Nephron (organoid): ENCODE data around the gene MRAS.

Source experiments
- H3K27ac Mint-ChIP-seq, 3 experiments: 2 replicates each; pipeline ENCODE4 v1.8.0; 2020; ENCODE audit warnings: mixed read lengths in 3 of 3, mild to moderate bottlenecking in 2 of 3, moderate library complexity in 1 of 3
- H3K27me3 Mint-ChIP-seq: 2 replicates; pipeline ENCODE4 v1.8.0; 2021; ENCODE audit warnings: low read depth, mild to moderate bottlenecking, moderate library complexity, mixed read lengths
- H3K36me3 Mint-ChIP-seq: 2 replicates; pipeline ENCODE4 v1.8.0; 2020; ENCODE audit warnings: low read depth, mixed read lengths
- H3K4me1 Mint-ChIP-seq: 2 replicates; pipeline ENCODE4 v1.8.0; 2020; ENCODE audit warnings: mixed read lengths
- H3K4me3 Mint-ChIP-seq, 3 experiments: 2 replicates each; pipeline ENCODE4 v1.8.0; 2020; ENCODE audit warnings: mild to moderate bottlenecking in 3 of 3, mixed read lengths in 3 of 3, moderate library complexity in 2 of 3
- H3K9me3 Mint-ChIP-seq: 2 replicates; pipeline ENCODE4 v1.8.0; 2020; ENCODE audit warnings: mixed read lengths
- TF ChIP-seq, protein P1 (sequence below), 3 experiments: fragments of 200-600 bp; sonication (generic); IDR thresholded peaks; one replicate each; pipeline ENCODE4 v1.5.0; 2021; ENCODE audit warnings: antibody characterized with exemption in 3 of 3; ENCODE audit not compliant: unreplicated experiment in 3 of 3

The MRAS gene

DNA sequence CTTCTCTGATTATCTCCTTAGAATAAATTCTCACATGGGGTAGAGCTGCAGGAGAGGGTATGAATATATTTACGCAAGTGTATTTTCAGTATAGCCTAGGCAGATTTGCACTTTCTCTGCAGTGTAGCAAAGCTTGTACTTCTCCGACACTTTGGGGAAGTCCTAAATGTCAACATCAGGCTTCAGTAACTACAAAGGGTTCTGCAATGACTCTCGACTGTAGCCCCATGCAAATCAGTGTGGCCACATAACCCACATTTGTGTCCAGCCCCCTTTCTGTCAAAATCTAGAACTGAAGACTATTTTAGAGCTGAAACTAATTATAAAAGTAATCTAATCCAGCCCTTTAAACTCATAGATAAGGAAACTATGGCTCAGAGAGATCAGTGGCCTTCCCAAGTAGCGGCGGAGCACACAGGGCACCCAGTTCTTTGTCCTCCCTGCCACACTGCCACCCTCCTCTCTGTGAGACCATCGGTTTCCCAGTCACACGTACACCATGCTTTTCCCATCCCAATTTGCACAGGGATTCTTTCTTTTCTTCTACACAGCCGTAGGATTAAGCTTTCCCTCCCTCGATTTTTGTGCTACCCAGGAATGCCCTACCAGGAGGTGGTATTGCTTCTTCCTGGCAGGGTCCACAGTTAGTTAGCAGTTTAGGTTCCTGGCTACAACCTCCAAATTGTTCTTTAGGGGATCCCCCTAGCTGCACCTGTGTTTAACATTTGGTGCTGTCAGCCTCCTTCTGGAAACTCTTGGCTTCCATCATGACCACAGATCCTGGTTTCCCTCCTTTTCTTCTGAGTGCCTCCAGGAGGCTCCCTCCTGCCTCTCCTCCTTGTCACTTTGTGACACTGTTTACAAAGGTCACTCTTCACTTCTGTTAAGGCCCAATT lies 22.9 kb downstream of the MRAS start:
- TF ChIP-seq, protein P1, sequence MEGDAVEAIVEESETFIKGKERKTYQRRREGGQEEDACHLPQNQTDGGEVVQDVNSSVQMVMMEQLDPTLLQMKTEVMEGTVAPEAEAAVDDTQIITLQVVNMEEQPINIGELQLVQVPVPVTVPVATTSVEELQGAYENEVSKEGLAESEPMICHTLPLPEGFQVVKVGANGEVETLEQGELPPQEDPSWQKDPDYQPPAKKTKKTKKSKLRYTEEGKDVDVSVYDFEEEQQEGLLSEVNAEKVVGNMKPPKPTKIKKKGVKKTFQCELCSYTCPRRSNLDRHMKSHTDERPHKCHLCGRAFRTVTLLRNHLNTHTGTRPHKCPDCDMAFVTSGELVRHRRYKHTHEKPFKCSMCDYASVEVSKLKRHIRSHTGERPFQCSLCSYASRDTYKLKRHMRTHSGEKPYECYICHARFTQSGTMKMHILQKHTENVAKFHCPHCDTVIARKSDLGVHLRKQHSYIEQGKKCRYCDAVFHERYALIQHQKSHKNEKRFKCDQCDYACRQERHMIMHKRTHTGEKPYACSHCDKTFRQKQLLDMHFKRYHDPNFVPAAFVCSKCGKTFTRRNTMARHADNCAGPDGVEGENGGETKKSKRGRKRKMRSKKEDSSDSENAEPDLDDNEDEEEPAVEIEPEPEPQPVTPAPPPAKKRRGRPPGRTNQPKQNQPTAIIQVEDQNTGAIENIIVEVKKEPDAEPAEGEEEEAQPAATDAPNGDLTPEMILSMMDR (IDR thresholded peaks at IDR 0.05; ENCODE audit: unreplicated experiment in 3 of 3): no peak
- Mint-ChIP-seq H3K27ac (no peak overlapping the region), H3K27me3 (no peaks in the 10 kb centered on the region), H3K9me3 (no peaks in the 10 kb centered on the region), H3K36me3 (peaks cover 29% of the 10 kb centered on the region), H3K4me3 (no peak overlapping the region), H3K4me1 (peaks cover 38% of the 10 kb centered on the region)

DNA sequence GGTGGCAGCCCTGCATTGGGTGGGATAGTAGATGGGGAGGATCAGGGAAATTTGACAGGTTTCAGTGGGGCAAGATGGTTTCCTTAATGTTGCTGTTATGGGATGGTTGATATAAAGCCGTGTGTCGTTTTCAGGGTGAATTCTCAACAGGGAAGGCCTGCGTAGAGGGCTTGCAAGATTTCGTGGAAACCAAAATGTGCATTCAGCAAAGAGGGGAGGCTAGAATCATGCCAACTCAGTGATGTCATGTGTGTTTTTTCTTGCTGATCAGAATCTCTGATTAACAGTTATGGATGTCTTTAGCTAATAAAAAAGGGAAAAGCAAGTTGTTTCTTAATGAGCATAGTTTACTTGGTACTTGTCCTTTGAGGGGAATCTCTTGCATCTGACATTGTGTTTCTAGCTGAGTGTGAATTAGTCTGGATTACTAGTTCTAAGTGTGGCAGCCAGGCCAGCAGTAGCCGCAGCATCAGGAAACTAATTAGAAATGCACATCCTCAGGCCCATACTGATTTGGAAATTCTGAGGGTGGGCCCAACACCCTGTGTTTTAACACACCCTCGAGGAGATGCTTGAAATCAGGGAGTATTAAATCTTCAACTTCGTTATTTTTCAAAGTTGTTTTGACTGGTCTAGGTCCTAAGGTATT lies 24.8 kb downstream of the MRAS start:
- Mint-ChIP-seq H3K4me1 (peaks cover 25% of the 10 kb centered on the region), H3K4me3 (no peak overlapping the region), H3K9me3 (no peaks in the 10 kb centered on the region), H3K27ac (no peak overlapping the region), H3K27me3 (no peaks in the 10 kb centered on the region), H3K36me3 (peaks cover 30% of the 10 kb centered on the region)
- TF ChIP-seq, protein P1 (IDR thresholded peaks at IDR 0.05; ENCODE audit: unreplicated experiment in 3 of 3): no peak

DNA sequence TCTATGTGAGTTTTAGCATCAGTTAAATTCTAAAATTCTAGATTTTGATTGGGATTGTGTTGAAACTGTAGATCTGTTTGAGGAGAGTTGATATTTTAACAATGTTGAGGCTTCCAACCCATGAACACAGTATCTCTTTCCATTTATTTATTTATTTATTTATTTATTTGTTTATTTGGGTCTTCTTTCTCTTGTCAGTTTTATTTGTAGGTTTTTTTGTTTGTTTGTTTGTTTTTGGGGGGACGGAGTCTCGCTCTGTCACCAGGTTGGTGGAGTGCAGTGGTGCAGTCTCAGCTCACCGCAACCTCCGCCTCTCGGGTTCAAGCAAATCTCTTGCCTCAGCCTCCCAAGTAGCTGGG lies 25.3 kb downstream of the MRAS start:
- Mint-ChIP-seq H3K27me3 (no peaks in the 10 kb centered on the region), H3K9me3 (no peaks in the 10 kb centered on the region), H3K36me3 (peaks cover 34% of the 10 kb centered on the region), H3K27ac (no peak overlapping the region), H3K4me3 (no peak overlapping the region), H3K4me1 (peaks cover 29% of the 10 kb centered on the region)
- TF ChIP-seq, protein P1 (IDR thresholded peaks at IDR 0.05; ENCODE audit: unreplicated experiment in 3 of 3): no peak

DNA sequence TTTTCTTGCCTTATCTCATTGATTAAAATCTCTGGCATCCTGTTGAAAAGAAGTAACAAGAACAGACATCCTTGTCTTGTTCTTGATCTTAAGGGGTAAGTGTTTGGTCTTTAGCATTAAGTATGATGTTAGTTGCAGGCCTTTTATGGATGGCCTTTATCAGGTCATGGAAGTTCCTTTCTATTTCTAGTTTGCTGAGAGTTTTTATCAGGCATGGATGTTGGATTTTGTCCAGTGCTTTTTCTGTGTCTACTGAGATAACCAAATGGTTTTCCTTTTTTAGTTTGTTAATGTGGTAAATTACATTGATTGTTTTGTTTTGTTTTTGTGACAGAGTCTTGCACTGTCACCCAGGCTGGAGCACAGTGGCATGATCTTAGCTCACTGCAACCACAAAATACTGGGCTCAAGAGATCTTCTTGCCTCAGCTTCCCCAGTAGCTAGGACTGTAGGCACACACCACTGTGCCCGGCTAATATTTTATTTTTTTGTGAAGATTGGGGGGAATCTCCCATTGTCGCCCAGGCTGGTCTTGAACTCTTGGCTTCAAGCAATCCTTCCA lies 26.3 kb downstream of the MRAS start:
- TF ChIP-seq, protein P1 (IDR thresholded peaks at IDR 0.05; ENCODE audit: unreplicated experiment in 3 of 3): no peak
- Mint-ChIP-seq H3K4me3 (no peak overlapping the region), H3K27ac (no peak overlapping the region), H3K4me1 (peaks cover 23% of the 10 kb centered on the region), H3K9me3 (no peaks in the 10 kb centered on the region), H3K36me3 (peaks cover 41% of the 10 kb centered on the region), H3K27me3 (no peaks in the 10 kb centered on the region)

DNA sequence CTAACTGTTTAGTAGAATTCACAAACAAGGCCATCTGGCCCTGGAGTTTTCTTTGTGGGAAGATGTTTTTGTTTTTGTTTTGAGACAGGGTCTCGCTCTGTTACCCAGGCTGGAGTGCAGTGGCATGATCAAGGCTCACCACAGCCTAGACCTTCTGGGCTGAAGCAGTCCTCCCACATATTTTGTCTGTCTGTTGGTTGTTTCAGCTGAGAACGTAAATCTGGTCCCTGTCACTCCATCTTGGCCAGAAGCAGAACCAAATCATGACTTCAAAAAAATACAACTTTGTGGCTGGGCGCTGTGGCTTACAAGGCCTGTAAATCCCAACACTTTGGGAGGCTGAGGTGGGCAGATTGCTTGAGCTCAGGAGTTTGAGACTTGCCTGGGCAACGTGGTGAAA lies 27.1 kb downstream of the MRAS start:
- TF ChIP-seq, protein P1 (IDR thresholded peaks at IDR 0.05; ENCODE audit: unreplicated experiment in 3 of 3): no peak
- Mint-ChIP-seq H3K27ac (no peak overlapping the region), H3K36me3 (peaks cover 44% of the 10 kb centered on the region), H3K27me3 (no peaks in the 10 kb centered on the region), H3K4me3 (no peak overlapping the region), H3K4me1 (peaks cover 27% of the 10 kb centered on the region), H3K9me3 (no peaks in the 10 kb centered on the region)
